GM12873 (cell line): ENCODE results near the gene OASL.

Experiments used
- TF ChIP-seq, protein P1 (sequence below): IDR thresholded peaks from 2 replicates; pipeline ENCODE4 v1.5.1; 2012; ENCODE audit warnings: low read depth, mild to moderate bottlenecking, moderate library complexity, low read length, control low read depth; ENCODE audit not compliant: insufficient read depth; ENCODE audit errors: missing control alignments

OASL gene

DNA sequence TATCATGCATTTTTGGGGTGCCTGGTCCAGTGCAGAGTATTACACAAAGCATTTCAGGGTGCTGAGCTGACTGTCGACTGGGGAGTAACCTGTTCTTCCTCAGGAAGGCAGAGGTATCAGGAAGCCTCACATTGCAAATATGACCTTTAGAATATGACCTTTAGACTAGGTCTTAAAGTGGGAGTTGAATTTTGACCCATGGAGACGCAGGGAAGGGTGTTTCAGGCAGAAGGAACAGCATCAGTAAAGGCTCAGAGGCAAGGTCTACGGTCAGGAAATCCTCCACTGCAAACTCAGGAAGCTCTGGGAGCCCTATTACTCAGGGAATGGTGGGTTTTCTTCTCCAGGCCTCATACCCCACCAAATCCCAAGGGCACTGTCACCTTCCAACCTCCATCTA lies 49.4 kb downstream of the OASL start:
- TF ChIP-seq, protein P1, sequence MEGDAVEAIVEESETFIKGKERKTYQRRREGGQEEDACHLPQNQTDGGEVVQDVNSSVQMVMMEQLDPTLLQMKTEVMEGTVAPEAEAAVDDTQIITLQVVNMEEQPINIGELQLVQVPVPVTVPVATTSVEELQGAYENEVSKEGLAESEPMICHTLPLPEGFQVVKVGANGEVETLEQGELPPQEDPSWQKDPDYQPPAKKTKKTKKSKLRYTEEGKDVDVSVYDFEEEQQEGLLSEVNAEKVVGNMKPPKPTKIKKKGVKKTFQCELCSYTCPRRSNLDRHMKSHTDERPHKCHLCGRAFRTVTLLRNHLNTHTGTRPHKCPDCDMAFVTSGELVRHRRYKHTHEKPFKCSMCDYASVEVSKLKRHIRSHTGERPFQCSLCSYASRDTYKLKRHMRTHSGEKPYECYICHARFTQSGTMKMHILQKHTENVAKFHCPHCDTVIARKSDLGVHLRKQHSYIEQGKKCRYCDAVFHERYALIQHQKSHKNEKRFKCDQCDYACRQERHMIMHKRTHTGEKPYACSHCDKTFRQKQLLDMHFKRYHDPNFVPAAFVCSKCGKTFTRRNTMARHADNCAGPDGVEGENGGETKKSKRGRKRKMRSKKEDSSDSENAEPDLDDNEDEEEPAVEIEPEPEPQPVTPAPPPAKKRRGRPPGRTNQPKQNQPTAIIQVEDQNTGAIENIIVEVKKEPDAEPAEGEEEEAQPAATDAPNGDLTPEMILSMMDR = no peak

DNA sequence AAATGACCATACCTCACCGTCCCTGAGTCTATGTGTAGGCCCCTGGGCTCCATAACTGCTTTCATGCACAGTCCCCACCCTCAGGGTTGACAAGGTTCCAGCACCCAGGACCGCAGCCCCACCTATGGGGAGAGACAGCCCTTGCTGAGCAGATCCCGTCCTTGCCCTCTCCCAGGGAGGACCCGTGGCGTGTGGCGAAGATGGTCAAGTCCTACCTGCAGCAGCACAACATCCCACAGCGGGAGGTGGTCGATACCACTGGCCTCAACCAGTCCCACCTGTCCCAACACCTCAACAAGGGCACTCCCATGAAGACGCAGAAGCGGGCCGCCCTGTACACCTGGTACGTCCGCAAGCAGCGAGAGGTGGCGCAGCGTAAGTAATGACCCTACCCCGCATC lies 50.4 kb downstream of the OASL start:
- TF ChIP-seq, protein P1 = no peak

DNA sequence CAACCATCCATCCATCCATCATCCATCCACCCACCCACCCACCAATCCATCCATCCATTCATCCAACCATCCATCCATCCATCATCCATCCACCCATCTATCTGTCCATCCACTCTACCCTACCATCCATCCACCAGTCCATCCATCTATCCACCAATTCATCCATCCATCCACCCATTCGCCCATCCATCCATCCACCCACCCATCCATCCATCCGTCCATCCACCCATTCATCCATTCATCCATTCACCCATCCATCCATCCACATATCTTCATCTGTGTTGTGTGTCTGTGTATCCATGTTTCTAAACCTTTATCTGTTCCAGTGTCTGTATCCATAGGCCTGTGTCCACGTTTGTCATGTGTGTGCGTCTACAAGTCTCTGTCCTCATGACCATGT lies 50.8 kb downstream of the OASL start:
- TF ChIP-seq, protein P1 = no peak

DNA sequence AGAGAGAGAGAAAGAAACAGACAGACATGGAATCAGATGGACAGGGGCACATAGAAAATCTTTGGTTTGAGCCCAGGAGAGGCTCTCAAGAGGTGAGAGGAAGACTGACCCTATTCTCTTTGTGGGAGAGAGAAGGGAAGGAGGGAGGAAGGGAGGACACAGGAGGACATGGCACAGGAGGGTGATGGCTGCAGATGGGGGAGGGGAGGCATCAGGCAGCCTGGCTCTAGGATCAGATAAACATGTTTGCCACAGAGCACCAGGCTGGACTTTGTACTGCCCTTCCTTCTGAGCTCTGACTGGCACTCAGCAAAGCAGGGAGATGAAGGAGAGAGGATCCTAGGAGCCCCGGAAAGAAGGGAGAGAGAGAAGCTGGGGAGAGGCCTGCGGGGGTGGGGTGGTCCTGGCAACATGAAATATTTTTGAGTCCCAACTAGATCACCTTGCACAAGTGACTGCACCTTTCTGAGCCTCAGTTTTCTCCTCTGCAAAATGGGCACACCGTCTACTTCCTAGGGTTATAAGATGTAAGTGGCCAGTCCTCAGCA lies 54.6 kb downstream of the OASL start:
- TF ChIP-seq, protein P1 = no peak

DNA sequence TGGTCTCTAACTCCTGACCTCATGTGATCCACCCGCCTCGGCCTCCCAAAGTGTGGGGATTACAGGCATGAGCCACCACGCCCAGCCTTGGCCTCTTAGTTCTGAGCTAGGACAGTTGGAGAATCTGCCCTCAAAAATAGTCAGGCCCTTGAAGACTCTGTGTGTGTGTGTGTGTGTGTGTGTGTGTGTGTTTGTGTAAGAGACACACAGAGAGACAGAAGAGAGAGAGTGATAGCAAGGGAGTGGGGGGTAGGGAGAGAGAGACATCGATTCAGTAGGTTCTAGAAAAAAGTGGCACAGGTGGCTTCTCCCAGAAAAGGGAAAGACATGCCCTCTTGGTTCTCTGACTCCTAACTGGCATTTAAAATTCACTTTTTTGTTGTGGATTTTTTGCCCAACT lies 55.3 kb downstream of the OASL start:
- TF ChIP-seq, protein P1 = no peak

DNA sequence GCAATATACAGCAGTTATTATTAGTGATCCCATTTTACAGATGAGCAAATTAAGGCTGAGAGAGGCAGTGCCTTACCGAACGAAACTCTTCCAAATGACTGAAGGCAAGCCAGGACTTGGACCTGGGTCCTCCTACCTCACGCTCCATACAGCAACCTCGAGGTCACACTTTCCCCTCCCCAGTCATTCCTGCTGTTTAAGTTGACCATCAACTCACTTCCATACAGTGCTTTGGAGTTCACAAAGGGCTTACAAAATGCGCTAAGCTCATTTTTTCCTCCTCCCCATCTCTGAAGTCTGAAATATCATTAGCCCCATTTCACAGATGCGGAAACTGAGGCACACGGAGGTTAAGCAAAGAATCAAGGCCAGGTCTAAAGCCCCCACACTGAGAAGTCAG lies 56.4 kb downstream of the OASL start:
- TF ChIP-seq, protein P1 = no peak

DNA sequence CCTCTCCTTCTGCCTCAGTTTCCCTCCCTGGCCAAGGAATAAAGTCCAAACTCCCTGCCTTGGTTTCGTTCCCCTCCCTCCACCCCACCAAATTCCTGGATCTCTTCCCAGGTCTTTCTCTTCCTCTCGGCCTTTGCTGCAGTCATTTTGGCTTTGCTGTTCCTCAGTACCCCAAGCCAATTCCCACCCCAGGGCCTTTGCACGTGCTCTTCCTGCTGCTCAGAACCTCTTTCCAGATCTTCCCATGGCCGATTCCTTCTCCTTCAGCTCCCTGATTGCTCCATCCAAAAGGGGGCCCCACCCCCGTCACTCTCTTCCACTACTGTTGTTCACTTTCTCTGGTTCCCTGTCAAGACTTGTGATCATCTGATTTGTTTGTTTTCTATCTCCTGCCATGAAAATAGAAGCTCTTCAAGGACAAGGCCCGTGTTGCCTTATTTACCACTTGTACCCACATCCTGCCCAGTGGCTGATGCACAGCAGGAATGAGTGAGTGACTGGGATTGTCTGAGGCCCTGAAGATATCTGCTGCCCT lies 57.6 kb downstream of the OASL start:
- TF ChIP-seq, protein P1 = no peak

DNA sequence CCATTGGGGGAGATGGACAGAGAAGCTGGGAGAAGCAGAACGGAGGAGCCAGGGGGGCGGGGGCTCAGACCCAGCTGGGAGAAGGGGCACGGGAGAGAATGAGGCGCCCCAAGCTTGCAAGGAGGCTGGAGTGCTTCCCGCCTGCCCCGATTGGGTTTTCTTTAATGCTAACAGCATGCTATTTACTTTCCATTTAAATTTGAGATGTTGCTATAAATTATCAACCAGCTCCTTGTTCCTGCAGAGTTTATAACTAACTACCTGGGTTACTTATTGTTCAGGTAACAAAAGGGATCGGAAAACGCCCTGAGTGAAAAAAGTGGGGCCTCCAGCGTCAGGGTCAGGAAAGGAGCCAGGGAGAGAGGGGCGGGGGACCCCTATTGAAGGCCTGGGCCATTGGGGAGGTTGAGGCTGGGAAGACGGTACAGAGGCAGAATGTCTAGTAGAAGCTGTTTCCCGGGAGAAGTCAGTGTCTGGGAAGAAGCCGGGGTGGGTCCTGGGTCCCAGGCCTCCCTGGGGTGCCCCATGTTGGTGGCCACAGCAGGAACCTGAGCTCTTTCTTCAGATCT lies 58.2 kb downstream of the OASL start:
- TF ChIP-seq, protein P1 = no peak
